GM19395 (cell line): ENCODE data around the gene TCP11L2.
"Not testable (repeated sequence)": the region's sequence is repeated elsewhere in the genome, so short reads cannot be mapped to it uniquely, and the experiment has no call there.

Experiments used
- ATAC-seq: cut with Tn5 transposase; IDR thresholded peaks from one replicate; pipeline ENCODE4 v1.9.1; 2021; ENCODE audit warnings: mild to moderate bottlenecking, moderate library complexity; ENCODE audit not compliant: unreplicated experiment

Gene TCP11L2

DNA sequence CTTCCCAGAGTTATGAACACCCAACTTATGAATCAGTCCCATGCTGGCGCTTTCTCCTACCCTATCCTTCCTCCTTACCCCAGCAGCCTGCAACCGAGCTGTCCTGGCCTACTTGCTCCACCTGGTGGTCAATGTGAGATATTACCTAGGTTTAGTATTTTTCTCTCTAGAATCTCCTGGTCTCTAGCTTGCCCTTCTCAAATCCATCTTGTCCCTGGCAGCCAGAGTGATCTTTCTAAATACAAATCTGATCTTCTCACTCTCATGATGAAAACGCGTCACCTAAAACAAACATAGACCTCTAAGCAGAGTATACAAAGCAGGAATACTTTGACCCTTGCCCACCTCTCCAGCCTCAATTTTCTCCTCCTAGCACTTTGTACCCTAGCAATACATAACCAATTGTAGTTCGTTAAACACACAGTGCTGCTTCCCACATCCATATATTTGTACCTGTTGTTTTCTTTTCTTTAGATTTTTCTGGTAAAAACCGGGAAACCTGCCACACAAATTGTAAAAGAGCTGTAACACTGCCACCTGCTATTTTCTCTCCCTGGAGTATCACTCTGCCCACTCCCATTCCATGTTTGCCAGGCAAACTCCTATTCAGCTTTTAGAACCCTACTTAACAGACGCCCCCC is 20.0 kb upstream of the TCP11L2 start:
- no peak for ATAC-seq

GRCh38 chr12:106284358-106285105 is 18.0 kb upstream of the TCP11L2 start:
- ATAC-seq: no peak

DNA sequence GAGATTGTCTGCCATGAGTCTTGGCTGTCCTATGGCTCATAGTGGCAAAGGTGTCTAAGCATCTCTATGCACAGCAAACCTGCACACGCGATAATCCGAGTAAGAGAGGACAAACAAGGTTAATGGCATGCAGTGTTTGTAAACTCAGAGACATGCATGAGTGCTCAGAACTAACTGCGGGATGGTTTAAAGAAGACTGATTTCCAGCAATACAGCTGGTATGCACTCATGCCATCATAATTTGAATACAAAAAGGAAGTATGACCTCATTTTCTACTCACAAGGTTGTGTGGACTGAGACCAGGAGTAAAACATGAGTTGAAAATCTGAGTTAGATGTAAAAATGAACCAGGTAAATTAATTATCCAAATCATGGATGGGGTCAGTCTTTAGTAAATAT is 16.6 kb upstream of the TCP11L2 start:
- ATAC-seq: no peak

DNA sequence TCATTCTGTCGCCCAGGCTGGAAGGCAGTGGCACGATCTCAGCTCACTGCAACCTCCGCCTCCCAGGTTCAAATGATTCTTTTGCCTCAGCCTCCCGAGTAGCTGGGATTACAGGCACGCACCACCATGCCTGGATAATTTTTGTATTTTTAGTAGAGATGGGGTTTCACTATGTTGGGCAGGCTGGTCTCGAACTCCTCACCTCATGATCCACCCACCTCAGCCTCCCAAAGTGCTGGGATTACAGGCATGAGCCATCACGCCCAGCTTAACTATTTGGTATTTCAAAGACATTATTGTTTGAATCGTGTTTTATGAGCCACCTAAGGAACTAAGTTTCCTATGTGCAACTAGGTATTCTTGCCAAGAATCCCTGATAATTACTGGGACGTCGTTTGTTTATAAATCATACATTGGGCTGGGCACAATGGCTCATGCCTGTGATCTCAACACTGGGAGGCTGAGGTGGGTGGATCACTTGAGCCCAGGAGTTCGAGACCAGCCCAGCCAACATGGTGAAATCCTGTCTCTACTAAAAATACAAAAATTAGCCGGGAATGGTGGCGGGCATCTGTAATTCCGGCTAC is 15.9 kb upstream of the TCP11L2 start:
- ATAC-seq: not testable (repeated sequence)

- no peak for ATAC-seq
These were observed 15.2 kb upstream of the TCP11L2 start for GRCh38 chr12:106287364-106287763.

GRCh38 chr12:106288101-106288493 is 14.4 kb upstream of the TCP11L2 start:
- no peak for ATAC-seq

DNA sequence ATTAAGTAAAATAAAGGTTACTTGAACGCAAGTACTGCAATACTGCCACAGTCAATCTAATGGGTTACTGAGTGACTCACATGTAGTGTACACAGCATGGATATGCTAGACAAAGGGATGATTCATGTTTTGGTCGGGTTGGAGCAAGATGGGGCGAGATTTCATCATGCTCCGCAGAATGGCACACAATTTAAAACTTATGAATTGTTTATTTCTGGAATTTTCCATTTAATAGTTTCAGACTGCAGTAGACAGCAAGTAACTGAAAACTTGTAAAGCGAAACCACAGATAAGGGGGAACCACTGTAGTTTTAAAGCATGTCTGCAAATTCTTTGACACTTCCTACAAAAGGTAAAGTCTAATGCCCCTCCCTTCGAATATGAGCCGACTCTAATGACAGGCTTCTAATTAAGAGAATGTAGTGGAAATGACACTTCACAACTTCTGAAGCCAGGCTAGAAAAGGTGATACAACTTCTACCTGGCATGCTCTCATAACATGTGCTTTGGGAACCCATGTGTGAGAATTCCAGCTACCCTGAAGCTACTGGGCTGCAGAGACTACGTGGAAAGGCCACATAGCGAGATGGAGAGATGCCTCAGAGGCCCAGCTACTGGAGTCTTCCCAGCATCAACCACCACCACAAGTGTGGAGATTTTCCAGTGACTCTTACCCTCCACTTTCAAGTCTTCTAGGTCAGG is 13.9 kb upstream of the TCP11L2 start:
- no peak for ATAC-seq

DNA sequence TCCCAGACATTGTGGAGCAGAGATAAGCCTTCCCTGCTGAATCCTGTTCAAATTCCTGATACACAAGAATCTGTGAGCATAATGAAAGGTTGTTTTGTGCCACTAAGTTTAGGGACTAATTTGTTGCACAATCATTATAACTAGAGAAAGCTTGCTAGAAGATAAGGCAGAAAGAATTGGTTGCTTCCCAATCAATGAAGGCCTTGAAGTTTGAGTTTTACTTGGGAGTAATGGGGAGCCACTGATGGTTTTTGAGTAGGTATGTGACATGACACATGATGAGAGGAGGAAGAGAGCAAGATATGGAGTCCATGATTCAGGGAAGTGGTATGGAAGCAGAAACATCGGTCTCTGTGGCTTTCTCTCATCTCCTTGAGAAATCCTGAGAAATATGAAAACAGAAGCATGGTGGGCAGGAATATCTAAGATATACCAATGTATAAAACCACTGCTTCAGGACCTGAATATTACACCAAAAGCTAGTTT is 13.3 kb upstream of the TCP11L2 start:
- no peak for ATAC-seq

GRCh38 chr12:106290666-106291065 is 11.9 kb upstream of the TCP11L2 start:
- no peak for ATAC-seq

DNA sequence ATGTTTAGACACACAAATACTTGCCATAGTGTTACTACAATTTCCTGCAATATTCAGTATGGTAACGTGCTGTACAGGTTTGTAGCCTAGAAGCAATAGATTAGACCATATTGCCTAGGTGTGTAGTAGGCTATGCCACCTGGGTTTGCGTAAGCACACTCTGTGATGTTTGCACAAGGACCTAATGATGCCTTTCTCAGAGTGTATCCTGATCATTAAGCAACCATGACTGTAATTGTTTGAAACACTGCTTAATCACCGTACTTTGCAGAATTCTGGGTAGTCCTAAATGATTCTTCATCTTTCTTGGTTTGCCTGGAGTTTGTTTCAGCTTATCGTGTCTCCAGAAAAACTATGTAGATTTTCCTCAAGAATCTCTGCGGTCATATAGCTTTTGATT is 11.2 kb upstream of the TCP11L2 start:
- no peak for ATAC-seq

GRCh38 chr12:106292339-106292738 is 10.2 kb upstream of the TCP11L2 start:
- no peak for ATAC-seq

DNA sequence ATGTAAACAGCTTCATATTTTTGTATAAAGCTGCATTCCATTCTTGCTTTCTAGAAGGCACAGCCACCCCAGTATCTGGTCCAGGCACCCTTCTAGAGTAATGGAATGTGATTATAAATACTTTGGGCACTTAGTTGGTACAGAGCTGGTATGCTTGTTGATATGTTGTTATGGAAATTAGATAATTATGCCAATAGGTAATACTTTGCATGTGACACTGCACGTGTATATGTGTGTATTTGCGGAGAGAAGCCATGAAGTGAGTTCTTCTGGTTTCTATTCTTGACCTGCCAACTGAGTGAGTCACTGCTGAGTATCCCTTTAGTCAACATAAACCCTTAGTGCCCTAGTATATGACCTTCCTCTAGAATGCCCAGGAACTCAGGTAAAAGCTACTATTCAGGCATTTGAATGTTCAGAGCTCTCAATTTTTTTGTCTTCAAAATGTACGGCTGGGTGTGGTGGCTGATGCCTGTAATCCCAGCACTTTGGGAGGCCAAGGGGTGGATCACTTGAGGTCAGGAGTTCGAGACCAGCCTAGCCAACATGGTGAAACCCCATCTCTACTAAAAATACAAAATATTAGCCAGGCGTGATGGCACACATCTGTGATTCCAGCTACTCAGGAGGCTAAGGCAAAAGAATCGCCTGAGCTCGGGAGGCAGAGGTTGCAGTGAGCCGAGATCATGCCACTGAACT is 6.2 kb upstream of the TCP11L2 start:
- no peak for ATAC-seq

GRCh38 chr12:106297075-106297474 is 5.5 kb upstream of the TCP11L2 start:
- ATAC-seq: no peak

DNA sequence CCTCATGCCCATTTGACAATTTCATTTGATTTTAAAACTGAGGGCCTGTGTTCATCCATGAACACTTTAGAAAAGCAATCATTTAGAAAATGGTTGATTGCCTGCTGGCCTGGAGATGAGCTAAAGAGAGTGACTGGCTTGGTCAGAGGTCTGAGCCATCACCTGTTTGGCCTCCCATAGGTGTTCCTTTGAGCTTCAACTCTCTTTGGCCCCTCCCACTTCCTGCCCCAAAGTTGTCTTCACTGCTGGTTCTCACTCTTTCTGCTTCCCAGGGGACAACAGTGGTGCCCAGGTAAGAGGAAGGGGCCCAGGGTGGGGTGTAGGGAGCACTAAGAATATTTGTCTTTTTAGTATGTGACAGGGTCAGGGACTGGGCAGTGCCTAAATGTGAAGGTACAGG is 4.9 kb upstream of the TCP11L2 start:
- no peak for ATAC-seq

DNA sequence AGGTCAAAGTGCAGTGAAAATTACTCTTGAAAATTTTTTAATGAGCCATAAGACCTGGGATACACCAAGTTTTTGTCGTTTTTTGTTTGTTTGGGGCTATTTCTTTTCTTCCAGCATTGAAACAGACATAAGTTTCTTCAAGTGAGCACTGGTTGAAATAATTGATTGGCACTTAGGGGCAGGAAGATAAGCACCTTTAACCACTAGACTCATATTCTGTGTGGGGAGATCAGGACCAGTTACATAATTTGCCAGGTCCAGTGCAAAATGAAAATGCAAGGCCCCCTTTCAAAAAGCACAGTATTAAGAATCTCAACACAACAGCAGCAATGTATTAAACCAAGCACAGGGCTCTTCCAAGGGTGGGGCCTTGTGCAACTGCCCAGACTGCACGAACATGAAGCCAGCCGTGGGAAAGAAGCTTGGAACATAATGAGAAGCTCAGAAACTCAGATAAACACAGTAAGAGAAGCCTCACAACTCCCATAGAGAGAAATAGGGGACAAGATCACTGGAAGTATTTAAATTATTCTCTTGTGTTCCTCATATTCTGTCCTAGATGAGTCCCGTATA is 3.2 kb upstream of the TCP11L2 start:
- no peak for ATAC-seq

DNA sequence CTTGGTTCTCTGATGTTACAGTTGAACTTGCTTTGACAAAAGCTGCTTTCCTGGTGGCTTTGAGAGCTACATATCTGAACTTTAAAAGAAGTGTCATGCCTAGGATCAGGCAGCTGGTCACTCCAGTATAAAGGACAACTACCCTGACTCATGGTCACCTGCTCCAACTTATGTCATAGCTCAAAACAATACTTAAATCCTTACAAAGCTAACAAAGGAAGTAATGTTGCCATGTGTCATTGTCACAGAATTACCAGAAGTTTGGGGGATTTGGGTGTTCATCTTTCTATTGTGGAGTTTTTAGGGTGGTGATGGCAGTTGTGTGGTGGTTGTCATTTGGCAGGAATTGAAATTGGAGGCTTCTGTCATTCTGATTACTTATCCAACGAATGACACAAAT is 1.8 kb upstream of the TCP11L2 start:
- no peak for ATAC-seq

DNA sequence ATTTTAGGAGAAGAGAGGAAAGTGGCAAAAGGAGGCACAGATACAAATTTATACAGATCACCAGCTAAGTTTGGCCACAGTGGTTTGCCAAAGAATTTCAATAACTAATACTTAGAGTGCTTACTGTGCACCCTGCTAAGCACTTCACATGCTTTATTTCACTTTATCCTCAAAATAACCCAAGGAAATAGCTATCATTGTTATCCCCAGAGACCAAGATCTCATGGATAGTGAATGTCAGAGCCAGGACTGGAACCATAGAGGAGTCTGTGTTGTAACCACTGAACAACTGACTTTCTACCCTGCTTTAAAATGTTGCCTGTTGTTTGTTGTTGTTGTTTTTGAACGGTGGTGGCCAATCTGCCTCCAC is 1.3 kb upstream of the TCP11L2 start:
- no peak for ATAC-seq

DNA sequence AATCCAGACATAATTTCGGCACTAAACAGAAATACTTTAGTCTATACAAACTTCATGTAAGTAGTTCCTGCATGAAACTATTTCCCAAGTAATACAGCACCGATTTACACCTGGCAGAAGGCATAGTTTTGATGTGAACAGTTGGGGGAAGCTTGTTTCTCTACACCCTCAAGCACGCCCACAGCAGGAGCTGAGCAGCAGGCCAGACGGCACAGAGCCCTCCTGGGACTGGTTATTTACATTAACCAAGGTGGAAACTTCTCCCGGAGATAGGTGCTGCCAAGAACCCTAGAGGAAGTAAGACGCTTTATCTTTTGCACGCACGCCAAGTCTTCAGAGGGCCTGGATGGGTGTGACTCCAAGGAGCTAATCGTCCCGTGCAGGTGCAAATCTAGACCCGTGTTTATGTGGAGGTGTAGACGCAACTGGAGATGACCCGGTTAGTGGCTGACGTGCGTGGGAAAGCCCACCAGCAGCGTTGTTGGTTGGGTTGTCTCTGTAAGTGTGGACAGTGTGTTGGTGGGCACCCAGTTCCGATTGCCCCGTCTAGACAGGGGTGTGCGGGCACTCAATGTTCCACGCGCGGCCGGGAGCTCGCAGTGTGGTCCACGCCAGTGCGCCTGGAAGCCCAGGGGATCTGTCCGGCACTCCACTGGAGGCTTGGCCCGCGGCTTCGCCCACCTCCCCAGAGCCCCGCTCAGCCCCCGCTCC is 767 bp upstream of the TCP11L2 start:
- peak; percentile 63 for ATAC-seq

- ATAC-seq: peak; percentile 30
These were observed 778 bp downstream of the TCP11L2 start for GRCh38 chr12:106303202-106303820.

DNA sequence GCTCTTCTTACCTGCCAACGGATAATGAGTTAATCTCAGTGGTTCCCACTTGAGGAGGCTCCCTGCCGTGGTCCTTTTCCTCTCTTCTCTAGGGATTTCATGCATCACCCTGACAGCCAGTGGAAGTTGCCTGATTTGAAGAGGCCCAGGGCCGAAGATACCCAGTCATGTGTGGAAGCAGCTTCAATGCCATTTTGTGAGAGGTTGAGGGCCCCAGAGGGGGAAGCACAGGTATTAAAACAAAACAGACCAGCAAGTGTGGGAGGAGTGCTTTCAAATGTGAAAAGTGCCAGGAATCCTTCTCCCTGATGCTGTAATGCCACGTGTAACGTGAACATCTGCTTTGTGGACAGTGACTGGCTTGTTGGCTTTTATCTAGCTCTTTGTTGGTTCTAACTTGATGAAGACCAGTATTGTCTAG is 1.5 kb downstream of the TCP11L2 start:
- ATAC-seq: no peak
